PC-3 (cell line): ENCODE measurements around the gene HOXC5. TPM values are rescaled to one million over a fixed set of nuclear protein-coding genes. Genes with fewer than 3 reads are reported as not detected.

Source experiments
- ATAC-seq: fragments of 200-7000 bp; cut with Tn5 transposase; 2 replicates; pipeline ENCODE4 v1.9.1; 2020; ENCODE audit warnings: mild to moderate bottlenecking, moderate library complexity
- BruUV-seq: library from RNA; stranded (reverse); fragments of 400-500 nt; replicated peaks from 2 replicates; lab custom pipeline; 2021; lab: Mats Ljungman, UMichigan
- CTCF ChIA-PET: fragments of 300-600 bp; sonication (Branson Sonifier 250); formaldehyde crosslinking; loops from one replicate; lab custom pipeline; 2022; ENCODE audit warnings: antibody characterized with exemption; lab: Charles Lee
- POLR2A ChIA-PET: fragments of 300-600 bp; sonication (Branson Sonifier 250); formaldehyde crosslinking; loops from one replicate; lab custom pipeline; 2022; ENCODE audit warnings: antibody characterized with exemption; ENCODE audit not compliant: unreplicated experiment; lab: Charles Lee
- DNase-seq: peaks from one replicate; pipeline ENCODE4 v3.0.0-alpha.2; 2015
- H2AFZ ChIP-seq: fragments of 300-600 bp; sonication (generic); 2 replicates; pipeline ENCODE4 v1.6.0; 2016; ENCODE audit warnings: antibody characterized with exemption, low read length
- H3F3A ChIP-seq: fragments of 300-600 bp; sonication (generic); one replicate; pipeline ENCODE4 v1.6.0; 2017; ENCODE audit warnings: antibody characterized with exemption, low read length, control low read depth, mild to moderate bottlenecking; ENCODE audit not compliant: unreplicated experiment
- H3K27ac ChIP-seq: fragments of 300-600 bp; sonication (generic); 2 replicates; pipeline ENCODE4 v1.5.1; 2016; ENCODE audit warnings: mild to moderate bottlenecking, low read length
- H3K27me3 ChIP-seq: fragments of 300-600 bp; sonication (generic); 2 replicates; pipeline ENCODE4 v1.6.1; 2016; ENCODE audit warnings: low read length, mixed read lengths
- H3K36me3 ChIP-seq: fragments of 300-600 bp; sonication (generic); 2 replicates; pipeline ENCODE4 v1.6.1; 2016; ENCODE audit warnings: low read depth, mixed run types, low read length, mixed read lengths
- H3K4me1 ChIP-seq: fragments of 300-600 bp; sonication (generic); 2 replicates; pipeline ENCODE4 v1.5.1; 2016; ENCODE audit warnings: low read length; ENCODE audit not compliant: insufficient read depth
- H3K4me2 ChIP-seq: fragments of 300-600 bp; sonication (generic); 2 replicates; pipeline ENCODE4 v1.6.0; 2016; ENCODE audit warnings: low read length
- H3K4me3 ChIP-seq: fragments of 300-600 bp; sonication (generic); 2 replicates; pipeline ENCODE4 v1.5.1; 2016; ENCODE audit warnings: mild to moderate bottlenecking, low read length, mixed read lengths
- H3K79me2 ChIP-seq: fragments of 300-600 bp; sonication (generic); 2 replicates; pipeline ENCODE4 v1.6.1; 2017; ENCODE audit warnings: low read length, mixed read lengths
- H3K9ac ChIP-seq: fragments of 300-600 bp; sonication (generic); 2 replicates; pipeline ENCODE4 v1.6.0; 2016; ENCODE audit warnings: mild to moderate bottlenecking, low read length
- H3K9me2 ChIP-seq: fragments of 300-600 bp; sonication (generic); replicated peaks from 2 replicates; pipeline ENCODE4 v1.6.1; 2016; ENCODE audit warnings: mixed run types, low read length, mixed read lengths
- H3K9me3 ChIP-seq: fragments of 300-600 bp; sonication (generic); 2 replicates; pipeline ENCODE4 v1.6.1; 2016; ENCODE audit warnings: low read length, mixed read lengths
- H4K20me1 ChIP-seq: fragments of 300-600 bp; sonication (generic); 2 replicates; pipeline ENCODE4 v1.6.1; 2016; ENCODE audit warnings: low read length, mixed read lengths
- EZH2 ChIP-seq: fragments of 300-600 bp; sonication (generic); IDR thresholded peaks from one replicate; pipeline ENCODE4 v1.6.1; 2017; ENCODE audit warnings: antibody characterized with exemption, mild to moderate bottlenecking, low read length; ENCODE audit not compliant: unreplicated experiment
- EZH2phosphoT487 ChIP-seq: fragments of 300-600 bp; sonication (generic); IDR thresholded peaks from 2 replicates; pipeline ENCODE4 v1.6.1; 2018; ENCODE audit warnings: mild to moderate bottlenecking, antibody characterized with exemption, low read length, borderline replicate concordance
- intact Hi-C: fragments of 100-400 bp; cut with micrococcal nuclease; formaldehyde crosslinking; loops from 2 replicates; pipeline ENCODE4 v1.9.0; 2023
- total RNA-seq: library from RNA; depleted of rRNA; stranded (reverse); fragments of >200 nt; gene quantifications from 2 replicates; pipeline ENCODE4 v1.2.3, GENCODE V29; 2014
- TF ChIP-seq, protein P1 (sequence below): fragments of 300-600 bp; sonication (generic); conservative IDR thresholded peaks from 2 replicates; pipeline ENCODE4 v1.5.1; 2017; ENCODE audit warnings: antibody characterized with exemption, low read depth, mild to moderate bottlenecking, low read length

The HOXC5 gene
- total RNA-seq, 1 experiment from 2014 or later = 0.26 TPM

DNA sequence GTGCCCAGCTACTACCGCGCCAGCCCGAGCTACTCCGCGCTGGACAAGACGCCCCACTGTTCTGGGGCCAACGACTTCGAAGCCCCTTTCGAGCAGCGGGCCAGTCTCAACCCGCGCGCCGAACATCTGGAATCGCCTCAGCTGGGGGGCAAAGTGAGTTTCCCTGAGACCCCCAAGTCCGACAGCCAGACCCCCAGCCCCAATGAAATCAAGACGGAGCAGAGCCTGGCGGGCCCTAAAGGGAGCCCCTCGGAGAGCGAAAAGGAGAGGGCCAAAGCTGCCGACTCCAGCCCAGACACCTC, 47.2 kb upstream of the HOXC5 start:
- no peaks in the 10 kb centered on the region for H3K9me3 ChIP-seq
- H3K27ac ChIP-seq = no peak overlapping the region
- no peaks in the 10 kb centered on the region for H4K20me1 ChIP-seq
- no peak for DNase-seq
- H3K9ac ChIP-seq = no peak overlapping the region
- H3K4me1 ChIP-seq = peaks cover 31% of the 10 kb centered on the region
- intact Hi-C loops = loop anchor here (5.0 kb wide), 1 partner anchor 43 kb away; no protein-coding TSS in a partner anchor
- no peak for TF ChIP-seq EZH2phosphoT487
- TF ChIP-seq, protein P1, sequence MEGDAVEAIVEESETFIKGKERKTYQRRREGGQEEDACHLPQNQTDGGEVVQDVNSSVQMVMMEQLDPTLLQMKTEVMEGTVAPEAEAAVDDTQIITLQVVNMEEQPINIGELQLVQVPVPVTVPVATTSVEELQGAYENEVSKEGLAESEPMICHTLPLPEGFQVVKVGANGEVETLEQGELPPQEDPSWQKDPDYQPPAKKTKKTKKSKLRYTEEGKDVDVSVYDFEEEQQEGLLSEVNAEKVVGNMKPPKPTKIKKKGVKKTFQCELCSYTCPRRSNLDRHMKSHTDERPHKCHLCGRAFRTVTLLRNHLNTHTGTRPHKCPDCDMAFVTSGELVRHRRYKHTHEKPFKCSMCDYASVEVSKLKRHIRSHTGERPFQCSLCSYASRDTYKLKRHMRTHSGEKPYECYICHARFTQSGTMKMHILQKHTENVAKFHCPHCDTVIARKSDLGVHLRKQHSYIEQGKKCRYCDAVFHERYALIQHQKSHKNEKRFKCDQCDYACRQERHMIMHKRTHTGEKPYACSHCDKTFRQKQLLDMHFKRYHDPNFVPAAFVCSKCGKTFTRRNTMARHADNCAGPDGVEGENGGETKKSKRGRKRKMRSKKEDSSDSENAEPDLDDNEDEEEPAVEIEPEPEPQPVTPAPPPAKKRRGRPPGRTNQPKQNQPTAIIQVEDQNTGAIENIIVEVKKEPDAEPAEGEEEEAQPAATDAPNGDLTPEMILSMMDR = no peak
- no peak for TF ChIP-seq EZH2
- H3K4me3 ChIP-seq = no peak overlapping the region
- ChIA-PET POLR2A (no interaction called here), CTCF (interaction anchor here (0.6 kb wide), 1 partner anchor 20 kb away, joined by 6 read pairs; no protein-coding TSS in a partner anchor)
- H3K9me2 ChIP-seq = no peaks in the 10 kb centered on the region
- no peaks in the 10 kb centered on the region for H3K36me3 ChIP-seq
- H3F3A ChIP-seq = no peaks in the 10 kb centered on the region
- peak overlapping the region; percentile 78 for H3K4me2 ChIP-seq
- peaks cover 2% of the 10 kb centered on the region for H3K79me2 ChIP-seq
- H3K27me3 ChIP-seq = no peaks in the 10 kb centered on the region
- no TSS peak for BruUV-seq
- no peak for ATAC-seq
- H2AFZ ChIP-seq = no peak overlapping the region

DNA sequence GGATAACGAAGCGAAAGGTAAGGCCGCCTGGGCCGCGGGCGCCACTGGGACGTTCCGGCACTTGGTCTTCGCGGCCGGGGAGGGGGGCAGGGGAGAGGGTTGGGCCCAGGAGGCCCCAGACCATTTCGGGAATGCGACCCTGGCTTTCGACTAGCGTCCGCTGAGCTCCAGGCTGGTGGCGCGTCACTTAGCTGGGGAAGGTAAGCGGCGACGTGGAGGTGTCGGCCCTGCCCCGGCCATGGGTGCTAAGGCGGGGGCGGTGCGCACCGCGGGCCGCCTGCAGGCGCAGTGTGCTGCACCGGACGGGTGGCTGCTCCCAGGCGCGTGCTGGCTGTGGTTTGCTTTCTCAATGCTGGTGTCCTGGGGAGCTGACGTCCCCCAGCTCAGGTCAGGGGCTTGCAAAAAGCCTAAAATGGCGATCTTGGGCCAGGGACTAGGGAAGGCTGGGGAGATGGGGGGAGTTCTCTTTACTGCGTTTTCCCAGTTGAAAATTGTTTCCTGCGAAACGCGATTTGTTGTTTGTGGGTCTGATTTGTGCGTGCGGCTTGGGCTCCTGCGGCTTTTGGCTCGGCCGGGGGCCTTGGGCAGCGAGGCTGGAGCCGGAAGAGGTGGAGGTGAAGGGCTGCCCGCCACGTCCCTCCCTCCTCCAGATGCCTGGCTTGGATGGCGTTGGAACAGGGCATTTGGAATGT, 46.7 kb upstream of the HOXC5 start:
- H3K4me2 ChIP-seq = peak overlapping the region; percentile 78
- 0 out of 2 replicates have a peak overlapping the region, but pooled peaks have one; percentile 23 for H3K4me3 ChIP-seq
- H3K27ac ChIP-seq = no peak overlapping the region
- H3K4me1 ChIP-seq = peaks cover 36% of the 10 kb centered on the region
- no peaks in the 10 kb centered on the region for H3F3A ChIP-seq
- no peaks in the 10 kb centered on the region for H3K9me3 ChIP-seq
- H2AFZ ChIP-seq = no peak overlapping the region
- no peaks in the 10 kb centered on the region for H4K20me1 ChIP-seq
- DNase-seq = no peak
- H3K79me2 ChIP-seq = peaks cover 7% of the 10 kb centered on the region
- no peak for TF ChIP-seq EZH2phosphoT487
- TF ChIP-seq, protein P1 = no peak
- no peak for TF ChIP-seq EZH2
- CTCF ChIA-PET = no interaction called here
- no TSS peak for BruUV-seq
- H3K36me3 ChIP-seq = no peaks in the 10 kb centered on the region
- no peaks in the 10 kb centered on the region for H3K27me3 ChIP-seq
- POLR2A ChIA-PET = no interaction called here
- H3K9ac ChIP-seq = no peak overlapping the region
- H3K9me2 ChIP-seq = no peaks in the 10 kb centered on the region
- intact Hi-C loops = loop anchor here (5.0 kb wide), 1 partner anchor 44 kb away; no protein-coding TSS in a partner anchor
- ATAC-seq = no peak
